Activated effector memory CD4-positive, alpha-beta T cell treated with Interleukin-2 at 50 U/mL for 16 hours (primary cell): Measurements from ENCODE around the gene AMACR.
"Not testable (repeated sequence)": the region's sequence is repeated elsewhere in the genome, so short reads cannot be mapped to it uniquely, and the experiment has no call there.

Experiments
- DNase-seq: peaks from one replicate; pipeline ENCODE4 v3.0.0-alpha.2; 2020

AMACR gene

GRCh38 chr5:33964132-33964700 is 43.6 kb downstream of the AMACR start:
- no peak for DNase-seq

GRCh38 chr5:33958176-33958575 is 49.7 kb downstream of the AMACR start:
- no peak for DNase-seq

- DNase-seq, result no peak
These were observed 50.2 kb downstream of the AMACR start for GRCh38 chr5:33957577-33958150.

- DNase-seq, result not testable (repeated sequence)
These were observed 55.7 kb downstream of the AMACR start for GRCh38 chr5:33952175-33952574.

GRCh38 chr5:33944543-33945132 is 63.2 kb downstream of the AMACR start:
- no peak for DNase-seq

- DNase-seq, result no peak
These were observed 66.8 kb downstream of the AMACR start for GRCh38 chr5:33941090-33941489.

GRCh38 chr5:33939556-33940262 is 68.1 kb downstream of the AMACR start:
- DNase-seq, result no peak

- no peak for DNase-seq
These were observed 69.0 kb downstream of the AMACR start for GRCh38 chr5:33938881-33939280.

GRCh38 chr5:33938507-33938796 is 69.4 kb downstream of the AMACR start:
- no peak for DNase-seq

GRCh38 chr5:33937707-33938506 is 69.9 kb downstream of the AMACR start:
- DNase-seq, result no peak

GRCh38 chr5:33937017-33937706 is 70.7 kb downstream of the AMACR start:
- no peak for DNase-seq

- no peak for DNase-seq
These were observed 71.4 kb downstream of the AMACR start, which contains the start of gene RXFP3 for GRCh38 chr5:33936381-33937016. TSS of gene RXFP3 (plus strand) at chr5:33936386. CDS start at chr5:33936741, 355 bp downstream.
